Mesendoderm (in vitro differentiated cells): Measurements from ENCODE around the gene CEP135.

Source experiments
- DNase-seq: peaks from one replicate; pipeline ENCODE4 v3.0.0; 2013
- H2AK5ac ChIP-seq: 2 replicates; pipeline ENCODE4 v1.6.1; 2013; ENCODE audit warnings: low read length, inconsistent platforms
- H2BK120ac ChIP-seq: 2 replicates; pipeline ENCODE4 v1.6.1; 2013; ENCODE audit warnings: low read depth, mild to moderate bottlenecking, low read length, moderate library complexity, mixed read lengths
- H2BK15ac ChIP-seq: replicated peaks from 2 replicates; pipeline ENCODE4 v1.6.1; 2013; ENCODE audit warnings: low read depth, mild to moderate bottlenecking, moderate library complexity
- H2BK5ac ChIP-seq: 2 replicates; pipeline ENCODE4 v1.6.1; 2013; ENCODE audit warnings: low read length, inconsistent platforms
- H3K18ac ChIP-seq: 2 replicates; pipeline ENCODE4 v1.6.1; 2013; ENCODE audit warnings: mild to moderate bottlenecking, low read length, mixed read lengths
- H3K23ac ChIP-seq: one replicate; pipeline ENCODE4 v1.6.1; 2013; ENCODE audit warnings: low read length
- H3K27ac ChIP-seq: 2 replicates; pipeline ENCODE4 v1.5.1; 2013; ENCODE audit warnings: low read depth, mild to moderate bottlenecking, inconsistent platforms, low read length, moderate library complexity
- H3K27me3 ChIP-seq: 2 replicates; pipeline ENCODE4 v1.6.1; 2013; ENCODE audit warnings: low read length, control low read depth, mild to moderate bottlenecking, inconsistent platforms; ENCODE audit not compliant: insufficient read depth, poor library complexity
- H3K36me3 ChIP-seq: 2 replicates; pipeline ENCODE4 v1.6.1; 2013; ENCODE audit warnings: low read length, inconsistent platforms; ENCODE audit not compliant: control insufficient read depth, insufficient read depth
- H3K4ac ChIP-seq: one replicate; pipeline ENCODE4 v1.6.1; 2013; ENCODE audit warnings: low read depth, mild to moderate bottlenecking, low read length, moderate library complexity
- H3K4me1 ChIP-seq: 2 replicates; pipeline ENCODE4 v1.6.1; 2013; ENCODE audit warnings: low read depth, low read length, inconsistent platforms; ENCODE audit not compliant: control insufficient read depth
- H3K4me2 ChIP-seq: 2 replicates; pipeline ENCODE4 v1.6.1; 2013; ENCODE audit warnings: low read length
- H3K4me3 ChIP-seq: 2 replicates; pipeline ENCODE4 v1.5.1; 2013; ENCODE audit warnings: mild to moderate bottlenecking, low read length
- H3K56ac ChIP-seq: one replicate; pipeline ENCODE4 v1.6.1; 2013; ENCODE audit warnings: low read length
- H3K79me1 ChIP-seq: 2 replicates; pipeline ENCODE4 v1.6.1; 2013; ENCODE audit warnings: low read length, inconsistent platforms
- H3K79me2 ChIP-seq: 2 replicates; pipeline ENCODE4 v1.6.1; 2013; ENCODE audit warnings: mild to moderate bottlenecking, low read length; ENCODE audit not compliant: control insufficient read depth, insufficient read depth
- H3K9ac ChIP-seq: 2 replicates; pipeline ENCODE4 v1.6.1; 2013; ENCODE audit warnings: low read length, inconsistent platforms
- H4K5ac ChIP-seq: one replicate; pipeline ENCODE4 v1.6.1; 2013; ENCODE audit warnings: low read length
- H4K8ac ChIP-seq: one replicate; pipeline ENCODE4 v1.6.1; 2013; ENCODE audit warnings: low read depth, mild to moderate bottlenecking, control low read depth, low read length, moderate library complexity
- WGBS: extraction: QIAGEN DNeasy Blood & Tissue Kit; methylation state at CpG from one replicate; pipeline ENCODE4 v1.1.7; 2013; ENCODE audit warnings: low lambda C conversion rate, missing lambda C conversion rate; ENCODE audit not compliant: insufficient coverage; ENCODE audit errors: extremely low coverage; 5-methylcytosine and 5-hydroxymethylcytosine counted together

Gene CEP135

GRCh38 chr4:55947912-55948725 lies 626 bp upstream of the CEP135 start:
- peaks cover 5% of the 10 kb centered on the region for H3K4me1 ChIP-seq
- no peak overlapping the region for H3K56ac ChIP-seq
- H3K9ac ChIP-seq, result peak overlapping the region; percentile 38
- H3K4me3 ChIP-seq, result no peak overlapping the region
- H3K36me3 ChIP-seq, result no peaks in the 10 kb centered on the region
- no peaks in the 10 kb centered on the region for H3K27me3 ChIP-seq
- H4K8ac ChIP-seq, result no peak overlapping the region
- H2BK15ac ChIP-seq, result no peak overlapping the region
- no CpG with 5 or more reads among the region's 19 CpGs for WGBS
- no peak overlapping the region for H3K27ac ChIP-seq
- H2BK5ac ChIP-seq, result no peak overlapping the region
- H3K4ac ChIP-seq, result no peak overlapping the region
- peak; percentile 32 for DNase-seq
- no peak overlapping the region for H3K18ac ChIP-seq
- H3K4me2 ChIP-seq, result peak overlapping the region; percentile 38
- H4K5ac ChIP-seq, result no peak overlapping the region
- no peak overlapping the region for H3K23ac ChIP-seq
- H2AK5ac ChIP-seq, result no peak overlapping the region
- H2BK120ac ChIP-seq, result no peak overlapping the region
- H3K79me1 ChIP-seq, result peaks cover 4% of the 10 kb centered on the region
- H3K79me2 ChIP-seq, result peaks cover 9% of the 10 kb centered on the region

GRCh38 chr4:55949482-55949802 lies 697 bp downstream of the CEP135 start:
- Histone ChIP-seq H3K4me3 (peak overlapping the region; percentile 80), H4K5ac (no peak overlapping the region), H3K27ac (peak overlapping the region; percentile 96), H4K8ac (no peak overlapping the region), H3K4me1 (peaks cover 5% of the 10 kb centered on the region), H3K18ac (peak overlapping the region; percentile 19), H3K9ac (peak overlapping the region; percentile 80), H3K56ac (peak overlapping the region; percentile 99), H3K79me2 (peaks cover 9% of the 10 kb centered on the region), H2AK5ac (no peak overlapping the region), H3K36me3 (no peaks in the 10 kb centered on the region), H2BK120ac (no peak overlapping the region), H3K4ac (no peak overlapping the region), H3K79me1 (peaks cover 4% of the 10 kb centered on the region), H3K27me3 (no peaks in the 10 kb centered on the region), H3K4me2 (peak overlapping the region; percentile 80), H3K23ac (no peak overlapping the region), H2BK15ac (no peak overlapping the region), H2BK5ac (peak overlapping the region; percentile 29)
- WGBS, result no CpG with 5 or more reads among the region's 3 CpGs
- no peak for DNase-seq

GRCh38 chr4:55951191-55951922 lies 2.6 kb downstream of the CEP135 start:
- WGBS, result no CpG with 5 or more reads among the region's 5 CpGs
- no peak overlapping the region for H3K4me2 ChIP-seq

GRCh38 chr4:55955710-55956109 lies 7.0 kb downstream of the CEP135 start:
- Histone ChIP-seq H3K4me3 (no peak overlapping the region), H4K8ac (no peak overlapping the region), H3K27ac (no peak overlapping the region), H3K9ac (no peak overlapping the region), H3K4me2 (no peak overlapping the region), H3K36me3 (peaks cover 7% of the 10 kb centered on the region), H3K23ac (no peak overlapping the region), H2BK5ac (no peak overlapping the region), H2BK15ac (no peak overlapping the region), H2BK120ac (no peak overlapping the region), H2AK5ac (no peak overlapping the region), H3K18ac (no peak overlapping the region), H3K56ac (no peak overlapping the region), H3K79me2 (peaks cover 4% of the 10 kb centered on the region), H3K27me3 (no peaks in the 10 kb centered on the region), H3K79me1 (peaks cover 3% of the 10 kb centered on the region), H3K4ac (no peak overlapping the region), H4K5ac (no peak overlapping the region), H3K4me1 (no peaks in the 10 kb centered on the region)
- no CpG with 5 or more reads among the region's 1 CpG for WGBS
- no peak for DNase-seq

More at GRCh38 chr4:55951191-55951922, 2.6 kb downstream of the CEP135 start:
- Histone ChIP-seq H3K79me1 (peaks cover 4% of the 10 kb centered on the region), H2BK120ac (no peak overlapping the region), H2BK5ac (no peak overlapping the region), H3K56ac (no peak overlapping the region), H3K4ac (no peak overlapping the region), H3K9ac (no peak overlapping the region), H3K23ac (no peak overlapping the region), H3K27ac (no peak overlapping the region), H3K18ac (no peak overlapping the region), H2AK5ac (no peak overlapping the region), H3K36me3 (peaks cover 5% of the 10 kb centered on the region), H4K5ac (no peak overlapping the region), H3K4me1 (peaks cover 5% of the 10 kb centered on the region), H3K27me3 (no peaks in the 10 kb centered on the region), H2BK15ac (no peak overlapping the region), H3K4me3 (no peak overlapping the region), H3K79me2 (peaks cover 9% of the 10 kb centered on the region), H4K8ac (no peak overlapping the region)
- no peak for DNase-seq

DNA sequence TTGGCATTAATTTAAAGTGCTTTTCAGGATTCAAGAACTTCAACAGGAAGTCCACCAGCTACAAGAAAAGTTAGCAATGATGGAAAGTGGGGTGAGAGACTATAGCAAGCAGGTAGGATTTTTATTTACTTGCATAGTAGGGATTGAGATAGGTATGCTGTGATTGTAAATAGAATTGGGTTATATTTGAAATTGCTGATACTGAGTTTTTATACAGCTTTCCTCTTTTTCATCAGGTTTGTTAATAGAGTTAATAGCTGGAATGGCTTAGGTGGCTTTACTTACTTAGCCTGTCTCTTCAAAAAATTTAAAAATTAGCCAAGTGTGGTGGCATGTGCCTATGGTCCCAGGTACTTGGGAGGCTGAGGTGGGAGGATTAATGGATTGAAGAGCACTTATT lies 10.9 kb downstream of the CEP135 start:
- H3K9ac ChIP-seq, result no peak overlapping the region
- no peaks in the 10 kb centered on the region for H3K79me2 ChIP-seq
- H3K4me2 ChIP-seq, result no peak overlapping the region
- DNase-seq, result no peak
- no peak overlapping the region for H4K8ac ChIP-seq
- no peak overlapping the region for H3K27ac ChIP-seq
- H3K4me3 ChIP-seq, result no peak overlapping the region
- no peaks in the 10 kb centered on the region for H3K4me1 ChIP-seq
- H4K5ac ChIP-seq, result no peak overlapping the region
- no peak overlapping the region for H3K56ac ChIP-seq
- no peaks in the 10 kb centered on the region for H3K27me3 ChIP-seq
- no peak overlapping the region for H2BK120ac ChIP-seq
- no peak overlapping the region for H2AK5ac ChIP-seq
- H3K23ac ChIP-seq, result no peak overlapping the region
- peaks cover 7% of the 10 kb centered on the region for H3K36me3 ChIP-seq
- H2BK15ac ChIP-seq, result no peak overlapping the region
- H2BK5ac ChIP-seq, result no peak overlapping the region
- no peaks in the 10 kb centered on the region for H3K79me1 ChIP-seq
- no peak overlapping the region for H3K18ac ChIP-seq
- H3K4ac ChIP-seq, result no peak overlapping the region
